SK-N-SH (cell line): ENCODE measurements around the gene EOLA1.
"Not testable (repeated sequence)": the region's sequence is repeated elsewhere in the genome, so short reads cannot be mapped to it uniquely, and the experiment has no call there.

Experiments used
- CTCF ChIP-seq: fragments of 200-600 bp; sonication (generic); IDR thresholded peaks from 2 replicates; pipeline ENCODE4 v1.6.1; 2017; ENCODE audit warnings: antibody characterized with exemption, mild to moderate bottlenecking, moderate library complexity
- GATA2 ChIP-seq: sonication (generic); formaldehyde crosslinking; IDR thresholded peaks from 2 replicates; pipeline ENCODE4 v1.5.0; 2020; ENCODE audit warnings: mild to moderate bottlenecking, missing genetic modification reagents
- POLR2AphosphoS5 ChIP-seq: IDR thresholded peaks from 2 replicates; pipeline ENCODE4 v1.6.1; 2012; ENCODE audit warnings: low read depth, low read length
- RAD21 ChIP-seq: IDR thresholded peaks from 2 replicates; pipeline ENCODE4 v1.6.1; 2012; ENCODE audit warnings: mild to moderate bottlenecking, low read length
- SMC3 ChIP-seq: IDR thresholded peaks from 2 replicates; pipeline ENCODE4 v1.6.1; 2012; ENCODE audit warnings: low read depth, low read length, improper control_type of control experiment
- TAF1 ChIP-seq: IDR thresholded peaks from 2 replicates; pipeline ENCODE4 v1.6.1; 2012; ENCODE audit warnings: low read depth, mild to moderate bottlenecking, low read length, moderate library complexity, borderline replicate concordance

- TF ChIP-seq CTCF, SMC3, POLR2AphosphoS5, TAF1, GATA2, RAD21: not testable (repeated sequence)
Measured at GRCh38 chrX:149533999-149534398, 6.8 kb upstream of the EOLA1 start.
